HEK293 (cell line): ENCODE results near the gene EDC3.

ENCODE experiments used
- CTCF ChIP-seq: fragments of 450-650 bp; formaldehyde crosslinking; IDR thresholded peaks from 2 replicates; pipeline ENCODE4 v1.5.1; 2016; ENCODE audit warnings: missing biosample characterization, missing genetic modification characterization
- EGR2 ChIP-seq: fragments of 450-650 bp; formaldehyde crosslinking; IDR thresholded peaks from 2 replicates; pipeline ENCODE4 v1.5.1; 2016; ENCODE audit warnings: low read depth, missing biosample characterization, missing genetic modification characterization
- GLIS2 ChIP-seq: fragments of 450-650 bp; formaldehyde crosslinking; IDR thresholded peaks from 2 replicates; pipeline ENCODE4 v1.5.1; 2016; ENCODE audit warnings: missing biosample characterization, missing genetic modification characterization
- KLF8 ChIP-seq: fragments of 450-650 bp; formaldehyde crosslinking; IDR thresholded peaks from 2 replicates; pipeline ENCODE4 v1.5.1; 2016; ENCODE audit warnings: missing biosample characterization, missing genetic modification characterization
- MZF1 ChIP-seq: fragments of 450-650 bp; formaldehyde crosslinking; IDR thresholded peaks from 2 replicates; pipeline ENCODE4 v1.5.1; 2017; ENCODE audit warnings: missing biosample characterization, missing genetic modification characterization, borderline replicate concordance
- OSR2 ChIP-seq: fragments of 450-650 bp; formaldehyde crosslinking; IDR thresholded peaks from 2 replicates; pipeline ENCODE4 v1.5.1; 2016; ENCODE audit warnings: missing biosample characterization, missing genetic modification characterization
- PATZ1 ChIP-seq: fragments of 450-650 bp; formaldehyde crosslinking; IDR thresholded peaks from 2 replicates; pipeline ENCODE4 v1.5.1; 2016; ENCODE audit warnings: missing biosample characterization, missing genetic modification characterization
- PRDM4 ChIP-seq: fragments of 450-650 bp; formaldehyde crosslinking; IDR thresholded peaks from 2 replicates; pipeline ENCODE4 v1.5.1; 2017; ENCODE audit warnings: missing biosample characterization, missing genetic modification characterization
- TRIM28 ChIP-seq: IDR thresholded peaks from 2 replicates; pipeline ENCODE4 v1.6.1; 2011; ENCODE audit warnings: low read length, control low read depth, borderline replicate concordance
- ZBTB17 ChIP-seq: fragments of 450-650 bp; formaldehyde crosslinking; IDR thresholded peaks from 2 replicates; pipeline ENCODE4 v1.5.1; 2016; ENCODE audit warnings: missing biosample characterization, missing genetic modification characterization
- ZBTB20 ChIP-seq: fragments of 450-650 bp; formaldehyde crosslinking; IDR thresholded peaks from 2 replicates; pipeline ENCODE4 v1.5.1; 2016; ENCODE audit warnings: missing biosample characterization, missing genetic modification characterization
- ZBTB48 ChIP-seq: fragments of 450-650 bp; formaldehyde crosslinking; IDR thresholded peaks from 2 replicates; pipeline ENCODE4 v1.5.1; 2016; ENCODE audit warnings: missing biosample characterization, missing genetic modification characterization
- ZNF10 ChIP-seq: fragments of 450-650 bp; formaldehyde crosslinking; IDR thresholded peaks from 2 replicates; pipeline ENCODE4 v1.5.1; 2017; ENCODE audit warnings: missing biosample characterization, missing genetic modification characterization
- ZNF132 ChIP-seq: fragments of 450-650 bp; formaldehyde crosslinking; IDR thresholded peaks from 2 replicates; pipeline ENCODE4 v1.5.1; 2017; ENCODE audit warnings: missing biosample characterization, missing genetic modification characterization, borderline replicate concordance
- ZNF174 ChIP-seq: fragments of 450-650 bp; formaldehyde crosslinking; IDR thresholded peaks from 2 replicates; pipeline ENCODE4 v1.5.0; 2017; ENCODE audit warnings: missing biosample characterization, mild to moderate bottlenecking, missing genetic modification characterization
- ZNF18 ChIP-seq: fragments of 450-650 bp; formaldehyde crosslinking; IDR thresholded peaks from 2 replicates; pipeline ENCODE4 v1.5.1; 2016; ENCODE audit warnings: missing biosample characterization, missing genetic modification characterization
- ZNF223 ChIP-seq: fragments of 450-650 bp; formaldehyde crosslinking; IDR thresholded peaks from 2 replicates; pipeline ENCODE4 v1.5.1; 2016; ENCODE audit warnings: missing biosample characterization, missing genetic modification characterization
- ZNF324 ChIP-seq: fragments of 450-650 bp; formaldehyde crosslinking; IDR thresholded peaks from 2 replicates; pipeline ENCODE4 v1.5.1; 2016; ENCODE audit warnings: missing biosample characterization, missing genetic modification characterization
- ZNF350 ChIP-seq: fragments of 450-650 bp; formaldehyde crosslinking; IDR thresholded peaks from 2 replicates; pipeline ENCODE4 v1.5.0; 2017; ENCODE audit warnings: missing biosample characterization, mild to moderate bottlenecking, missing genetic modification characterization
- ZNF354C ChIP-seq: fragments of 450-650 bp; formaldehyde crosslinking; IDR thresholded peaks from 2 replicates; pipeline ENCODE4 v1.5.1; 2016; ENCODE audit warnings: missing biosample characterization, missing genetic modification characterization, low read depth, borderline replicate concordance
- ZNF416 ChIP-seq: fragments of 450-650 bp; formaldehyde crosslinking; IDR thresholded peaks from 2 replicates; pipeline ENCODE4 v1.5.1; 2016; ENCODE audit warnings: missing biosample characterization, missing genetic modification characterization
- ZNF473 ChIP-seq: fragments of 450-650 bp; formaldehyde crosslinking; IDR thresholded peaks from 2 replicates; pipeline ENCODE4 v1.5.1; 2017; ENCODE audit warnings: missing biosample characterization, missing genetic modification characterization
- ZNF530 ChIP-seq: fragments of 450-650 bp; formaldehyde crosslinking; IDR thresholded peaks from 2 replicates; pipeline ENCODE4 v1.5.1; 2016; ENCODE audit warnings: low read depth, missing biosample characterization, missing genetic modification characterization
- ZNF610 ChIP-seq: fragments of 450-650 bp; formaldehyde crosslinking; IDR thresholded peaks from 2 replicates; pipeline ENCODE4 v1.5.1; 2016; ENCODE audit warnings: missing biosample characterization, missing genetic modification characterization, borderline replicate concordance
- ZNF623 ChIP-seq: fragments of 450-650 bp; formaldehyde crosslinking; IDR thresholded peaks from 2 replicates; pipeline ENCODE4 v1.5.1; 2016; ENCODE audit warnings: missing biosample characterization, missing genetic modification characterization
- ZNF692 ChIP-seq: fragments of 450-650 bp; formaldehyde crosslinking; IDR thresholded peaks from 2 replicates; pipeline ENCODE4 v1.5.1; 2016; ENCODE audit warnings: missing biosample characterization, missing genetic modification characterization
- ZNF777 ChIP-seq: fragments of 450-650 bp; formaldehyde crosslinking; IDR thresholded peaks from 2 replicates; pipeline ENCODE4 v1.5.1; 2017; ENCODE audit warnings: missing biosample characterization, missing genetic modification characterization, borderline replicate concordance
- ZSCAN30 ChIP-seq: fragments of 450-650 bp; IDR thresholded peaks from 2 replicates; pipeline ENCODE4 v1.5.1; 2018; ENCODE audit warnings: missing biosample characterization, mild to moderate bottlenecking, missing genetic modification characterization, moderate library complexity
- TF ChIP-seq, protein P1 (sequence below): fragments of 450-650 bp; IDR thresholded peaks from 2 replicates; pipeline ENCODE4 v1.5.1; 2018; ENCODE audit warnings: missing biosample characterization, mild to moderate bottlenecking, missing genetic modification characterization

EDC3 gene

GRCh38 chr15:74725845-74726773 lies 30.3 kb upstream of the EDC3 start (continued):
- TF ChIP-seq, protein P1, sequence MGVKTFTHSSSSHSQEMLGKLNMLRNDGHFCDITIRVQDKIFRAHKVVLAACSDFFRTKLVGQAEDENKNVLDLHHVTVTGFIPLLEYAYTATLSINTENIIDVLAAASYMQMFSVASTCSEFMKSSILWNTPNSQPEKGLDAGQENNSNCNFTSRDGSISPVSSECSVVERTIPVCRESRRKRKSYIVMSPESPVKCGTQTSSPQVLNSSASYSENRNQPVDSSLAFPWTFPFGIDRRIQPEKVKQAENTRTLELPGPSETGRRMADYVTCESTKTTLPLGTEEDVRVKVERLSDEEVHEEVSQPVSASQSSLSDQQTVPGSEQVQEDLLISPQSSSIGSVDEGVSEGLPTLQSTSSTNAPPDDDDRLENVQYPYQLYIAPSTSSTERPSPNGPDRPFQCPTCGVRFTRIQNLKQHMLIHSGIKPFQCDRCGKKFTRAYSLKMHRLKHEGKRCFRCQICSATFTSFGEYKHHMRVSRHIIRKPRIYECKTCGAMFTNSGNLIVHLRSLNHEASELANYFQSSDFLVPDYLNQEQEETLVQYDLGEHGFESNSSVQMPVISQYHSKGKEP = no peak
- TF ChIP-seq ZNF416 (no peak), ZNF473 (tag by site-specific recombination) (no peak), ZNF777 (tag by site-specific recombination) (0 out of 2 replicates have a peak, but pooled peaks have one; percentile 7), EGR2 (tag by site-specific recombination) (peak; percentile 47; the same call in 1 of the 2 replicates), ZNF692 (peak; percentile 70), ZNF223 (tag by site-specific recombination) (no peak), ZNF18 (no peak), ZNF350 (no peak), ZNF324 (tag by site-specific recombination) (no peak; the same call in 1 of the 2 replicates), TRIM28 (no peak), GLIS2 (tag by site-specific recombination) (peak; percentile 98), KLF8 (tag by site-specific recombination) (peak; percentile 60; the same call in 1 of the 2 replicates), ZSCAN30 (peak; percentile 95), PRDM4 (no peak), ZNF610 (tag by site-specific recombination) (no peak), ZNF132 (tag by site-specific recombination) (no peak), ZNF623 (tag by site-specific recombination) (no peak), MZF1 (no peak), CTCF (tag by site-specific recombination) (peak; percentile 78; the same call in 1 of the 2 replicates), ZNF354C (tag by site-specific recombination) (no peak), ZBTB48 (peak; percentile 89), ZBTB17 (tag by site-specific recombination) (peak; percentile 81), PATZ1 (tag by site-specific recombination) (peak; percentile 99), ZNF174 (no peak), ZBTB20 (peak; percentile 66), OSR2 (tag by site-specific recombination) (no peak), ZNF530 (tag by site-specific recombination) (no peak), ZNF10 (tag by site-specific recombination) (no peak)
